Activated CD4-positive, CD25-positive, alpha-beta regulatory T cell treated with anti-CD3 and anti-CD28 coated beads, Interleukin-2, amount 50 U/mL, for 16 hours (primary cell): Measurements from ENCODE around the gene NRXN3.

Source experiments
- DNase-seq: peaks from one replicate; pipeline ENCODE4 v3.0.0-alpha.2; 2020; ENCODE audit warnings: low read depth, low spot score

Gene NRXN3

GRCh38 chr14:78917462-78917861 lies 747.3 kb downstream of the NRXN3 start:
- DNase-seq = no peak

DNA sequence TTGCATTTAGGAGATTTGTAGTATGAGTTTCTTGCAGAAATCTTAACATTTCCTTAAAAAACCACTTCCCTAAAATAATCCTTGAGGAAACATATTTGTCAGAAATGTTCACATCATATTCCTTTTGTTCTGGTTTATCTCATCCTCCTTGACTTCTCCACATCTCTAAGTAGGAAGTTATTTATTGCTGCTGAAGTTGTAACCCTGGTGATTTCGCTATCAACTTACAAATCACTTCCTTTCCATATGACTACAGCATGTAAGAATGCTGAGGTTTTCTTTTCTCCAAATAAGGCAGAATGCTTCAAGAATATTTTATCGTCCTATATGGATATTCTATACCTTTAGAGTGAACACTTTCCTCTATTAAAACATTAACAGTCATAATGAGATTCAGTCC lies 751.7 kb downstream of the NRXN3 start:
- DNase-seq = no peak

GRCh38 chr14:78927261-78927660 lies 757.1 kb downstream of the NRXN3 start:
- DNase-seq = no peak

- no peak for DNase-seq
These were observed 763.0 kb downstream of the NRXN3 start for GRCh38 chr14:78933166-78933565.

- DNase-seq = no peak
These were observed 763.9 kb downstream of the NRXN3 start for GRCh38 chr14:78933948-78934524.

DNA sequence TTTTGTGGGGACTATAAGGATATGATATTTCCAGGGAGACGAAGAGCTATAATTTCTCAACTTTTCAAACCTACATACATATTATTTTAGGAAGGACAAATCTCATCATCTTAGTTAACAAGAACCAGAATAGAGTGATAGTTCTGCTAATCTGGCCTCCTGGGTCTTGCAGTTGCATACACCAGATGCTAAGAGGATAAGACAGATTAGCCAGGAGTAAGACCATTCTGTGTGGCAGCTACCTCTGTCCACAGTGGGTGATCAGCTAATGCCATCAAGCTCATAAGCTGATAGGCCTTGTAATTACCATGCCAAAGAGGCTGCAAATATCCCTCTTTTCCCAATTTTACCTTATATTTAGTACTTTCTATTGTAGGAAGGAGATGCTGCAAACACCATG lies 776.8 kb downstream of the NRXN3 start:
- no peak for DNase-seq

DNA sequence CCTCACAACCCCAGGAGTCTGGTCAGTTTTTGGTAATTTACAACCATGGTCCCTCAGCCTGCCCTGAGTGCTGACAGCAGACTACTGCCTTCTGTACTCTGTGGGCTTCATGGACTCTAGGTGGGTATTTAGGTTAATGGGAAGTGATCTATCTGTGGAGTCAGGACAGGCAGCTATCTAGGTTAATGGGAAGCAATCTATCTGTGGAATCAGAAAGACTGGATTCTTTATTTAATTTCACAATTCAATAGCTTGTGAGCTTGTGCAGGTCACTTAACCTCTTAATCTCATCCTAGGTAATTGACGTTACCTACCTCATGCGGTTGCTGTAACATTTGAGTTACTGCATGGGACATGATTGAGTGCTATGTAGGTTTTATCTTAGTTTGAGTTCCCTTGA lies 777.5 kb downstream of the NRXN3 start:
- no peak for DNase-seq

DNA sequence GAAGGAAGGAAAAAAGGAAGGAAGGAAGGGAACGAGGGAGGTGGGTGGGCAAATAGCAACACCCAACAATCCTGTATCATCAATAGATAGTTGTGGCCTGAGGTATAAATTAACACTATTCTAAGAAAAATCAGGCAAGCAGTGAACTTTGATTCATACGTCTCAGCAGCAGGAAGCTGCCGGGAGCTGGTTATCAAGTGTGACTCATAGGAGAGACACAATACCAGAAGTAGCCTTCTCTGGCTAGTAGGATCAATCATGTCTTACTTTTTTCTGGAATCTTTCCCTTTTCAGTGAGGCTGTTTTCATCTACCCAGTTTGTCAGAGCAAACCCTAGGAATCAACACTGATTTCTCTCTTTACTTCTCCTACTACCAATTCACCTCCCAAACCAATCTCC lies 780.5 kb downstream of the NRXN3 start:
- no peak for DNase-seq

- DNase-seq = no peak
These were observed 781.4 kb downstream of the NRXN3 start for GRCh38 chr14:78951602-78952001.

DNA sequence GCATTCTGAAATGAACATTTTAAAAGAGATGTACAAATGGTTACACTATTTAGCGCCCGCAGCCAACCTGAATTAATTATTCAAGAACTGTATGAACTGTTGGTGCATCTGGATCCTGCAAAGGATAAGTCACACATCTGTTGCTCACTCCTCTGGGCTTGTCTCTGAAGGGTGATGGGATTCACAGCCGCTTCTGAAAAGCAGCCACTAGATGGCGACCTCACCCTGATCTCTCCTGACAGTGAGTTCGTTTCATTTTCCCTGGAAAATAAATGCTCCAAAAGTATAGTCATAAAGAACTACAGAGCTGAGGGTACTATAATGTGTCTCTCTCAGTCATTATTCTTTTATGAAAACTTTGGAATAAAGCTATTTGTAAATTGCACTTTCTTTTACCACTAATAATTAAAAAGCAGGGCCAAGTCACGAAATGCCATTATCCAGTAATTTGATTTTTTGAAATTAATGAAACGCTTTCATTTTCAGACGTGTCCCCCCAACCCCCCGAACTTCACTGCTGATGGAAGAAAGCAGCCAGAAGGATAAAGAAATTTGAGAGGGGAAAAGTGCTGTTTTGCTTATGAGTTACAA lies 789.6 kb downstream of the NRXN3 start:
- peak; percentile 9 for DNase-seq

DNA sequence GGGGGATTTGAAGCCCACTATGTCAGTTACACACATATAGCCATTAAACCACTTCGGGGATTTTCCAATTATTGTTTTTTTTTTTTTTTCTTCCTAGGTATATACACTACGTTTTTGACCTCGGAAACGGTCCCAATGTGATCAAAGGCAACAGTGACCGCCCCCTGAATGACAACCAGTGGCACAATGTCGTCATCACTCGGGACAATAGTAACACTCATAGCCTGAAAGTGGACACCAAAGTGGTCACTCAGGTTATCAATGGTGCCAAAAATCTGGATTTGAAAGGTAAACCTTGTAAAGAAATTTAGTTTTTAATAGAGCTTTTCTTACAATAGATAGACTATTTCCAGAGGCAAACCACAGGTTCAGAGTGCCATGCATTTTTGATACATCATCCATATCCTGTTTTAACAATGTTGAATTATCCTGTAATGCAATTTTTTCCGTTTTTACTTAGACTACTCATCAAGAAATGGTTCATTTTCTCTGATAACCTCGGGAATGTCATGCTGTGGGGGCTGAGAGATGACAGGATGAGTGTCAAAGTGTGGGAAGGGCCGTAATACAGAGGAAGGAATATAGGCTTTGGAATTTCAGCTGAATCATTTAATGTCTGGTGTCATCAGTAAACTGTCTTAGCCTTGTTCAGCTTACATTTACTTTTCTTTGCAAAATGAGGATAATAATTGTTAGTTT lies 797.1 kb downstream of the NRXN3 start:
- no peak for DNase-seq

GRCh38 chr14:78968265-78968664 lies 798.1 kb downstream of the NRXN3 start:
- no peak for DNase-seq

DNA sequence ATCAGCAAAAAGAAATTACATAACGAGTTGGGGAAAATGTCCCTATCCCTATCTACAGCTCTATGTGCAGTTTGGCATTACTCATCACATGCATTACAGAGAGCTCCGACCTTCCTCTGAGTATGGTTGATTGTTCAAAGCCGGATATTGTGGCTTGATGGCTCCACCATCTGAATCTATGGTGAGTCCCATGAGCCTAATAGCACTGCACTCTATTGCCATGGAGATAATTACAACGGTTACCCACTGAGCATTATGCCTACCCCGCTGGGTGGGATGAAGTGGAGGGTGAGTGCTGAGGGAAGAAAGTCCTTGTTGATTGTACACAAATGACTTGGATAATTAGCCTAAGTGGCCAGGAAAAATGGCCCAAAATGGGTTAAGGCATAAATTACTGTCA lies 800.5 kb downstream of the NRXN3 start:
- no peak for DNase-seq

- DNase-seq = no peak
These were observed 802.3 kb downstream of the NRXN3 start for GRCh38 chr14:78972440-78972839.

DNA sequence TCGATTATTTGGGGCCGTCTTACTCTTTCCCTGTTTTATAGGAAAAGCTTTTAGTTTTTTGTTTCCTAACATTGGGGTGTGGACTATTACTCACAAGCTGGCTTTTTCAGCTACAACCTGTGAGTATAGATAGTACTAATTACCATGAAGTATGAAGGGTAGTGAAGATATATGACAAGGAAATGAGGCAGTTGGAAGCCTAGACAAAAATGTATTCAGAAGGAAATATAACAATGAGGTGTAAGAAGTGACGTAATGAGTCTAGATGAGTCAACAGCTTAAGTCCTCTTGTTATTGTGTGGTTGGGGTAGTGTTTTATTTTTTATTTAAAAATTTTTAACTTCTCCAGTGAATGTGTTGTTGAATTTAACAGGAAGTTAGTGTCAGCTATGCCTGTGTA lies 804.5 kb downstream of the NRXN3 start:
- DNase-seq = no peak

DNA sequence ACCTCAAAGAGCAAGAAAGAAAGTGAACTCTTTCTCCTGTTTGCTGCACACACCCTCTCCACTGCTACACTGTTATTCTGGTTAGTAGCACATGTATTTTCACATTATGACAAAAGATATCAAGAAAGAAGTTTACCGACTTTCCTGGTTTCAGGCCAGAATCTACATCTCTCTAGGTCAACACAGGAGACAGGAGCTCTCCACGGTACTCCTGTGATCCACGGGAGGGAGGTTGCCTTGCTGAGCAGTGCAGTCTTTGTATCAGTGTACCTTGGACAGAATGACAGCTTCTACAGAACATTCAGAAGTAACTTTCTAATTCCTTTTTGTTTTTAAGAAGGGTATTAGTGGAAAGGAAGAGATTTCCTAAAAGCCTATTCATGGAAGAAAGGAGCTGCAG lies 805.6 kb downstream of the NRXN3 start:
- DNase-seq = no peak

DNA sequence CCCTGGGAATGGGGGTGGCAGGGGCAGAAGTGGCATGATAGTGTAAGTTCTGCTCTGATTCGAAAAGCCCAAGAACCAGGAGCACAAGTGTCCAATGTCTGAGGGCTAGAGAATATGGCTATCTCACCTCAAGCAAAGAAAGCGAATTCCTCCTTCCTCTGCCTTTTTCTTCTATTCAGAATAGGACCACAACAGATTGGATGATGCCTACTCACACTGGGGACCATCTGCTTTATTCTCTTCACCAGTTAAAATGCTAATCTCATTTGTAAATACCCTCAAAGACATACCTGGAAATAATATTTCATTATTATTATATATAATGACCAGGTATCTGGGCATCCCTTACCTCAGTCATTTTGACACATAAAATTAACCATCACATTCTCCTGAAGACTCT lies 808.7 kb downstream of the NRXN3 start:
- no peak for DNase-seq

DNA sequence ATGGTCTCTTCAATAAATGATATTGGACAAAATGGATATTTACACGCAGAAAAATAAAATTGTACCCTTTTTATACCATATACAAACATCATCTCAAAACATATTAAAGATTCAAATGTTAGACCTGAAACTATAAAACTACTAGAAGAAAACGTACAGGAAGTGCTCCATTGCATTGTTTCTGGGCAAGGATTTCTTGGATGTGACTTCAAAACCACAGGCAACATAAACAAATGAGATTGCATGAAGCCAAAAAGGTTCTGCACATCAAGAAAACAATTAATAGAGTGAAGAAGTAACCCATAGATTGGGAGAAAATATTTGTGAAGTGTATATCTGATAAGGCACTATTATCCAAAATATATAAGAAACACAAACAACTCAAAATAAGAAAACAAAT lies 812.4 kb downstream of the NRXN3 start:
- DNase-seq = no peak

- DNase-seq = no peak
These were observed 813.0 kb downstream of the NRXN3 start for GRCh38 chr14:78983126-78983525.

- no peak for DNase-seq
These were observed 815.7 kb downstream of the NRXN3 start for GRCh38 chr14:78985668-78986381.

DNA sequence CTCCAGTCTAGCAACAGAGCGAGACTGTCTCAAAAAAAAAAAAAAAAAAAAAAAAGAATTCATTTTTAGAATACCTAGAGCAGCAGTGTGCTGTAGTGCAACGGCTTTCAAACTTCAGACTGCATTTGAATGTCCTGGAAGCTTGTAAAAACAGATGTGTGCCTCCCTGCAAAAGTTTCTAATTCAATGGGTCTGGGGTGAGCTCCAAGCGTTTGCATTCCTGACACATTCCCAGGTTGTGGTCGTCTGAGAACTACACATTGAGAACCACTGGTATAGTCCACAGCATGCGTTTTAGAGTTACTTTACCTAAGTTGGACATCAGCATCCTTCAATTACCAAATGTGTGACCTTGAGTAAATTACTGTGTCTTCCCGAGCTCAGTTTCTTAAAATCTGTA lies 816.8 kb downstream of the NRXN3 start:
- no peak for DNase-seq

- no peak for DNase-seq
These were observed 819.0 kb downstream of the NRXN3 start for GRCh38 chr14:78989221-78989620.

DNA sequence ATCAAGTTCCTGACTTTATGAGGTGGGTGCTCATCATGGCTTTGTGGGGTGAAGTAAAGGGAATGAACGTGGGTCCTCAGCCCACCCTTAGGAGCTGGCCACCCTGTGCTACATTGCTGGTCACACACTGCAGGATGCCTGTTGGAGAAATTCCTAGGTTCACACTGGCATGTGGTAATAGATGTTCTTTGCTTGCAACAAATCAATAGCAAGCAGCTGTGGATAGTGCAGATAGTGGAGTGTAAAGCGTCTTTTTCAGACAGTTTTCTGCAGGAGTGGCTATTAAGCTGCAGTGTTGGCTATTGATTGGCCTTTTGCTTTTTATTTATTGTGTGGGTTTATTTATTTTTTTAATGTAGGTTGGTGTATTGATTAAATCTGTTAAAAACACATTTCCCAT lies 822.7 kb downstream of the NRXN3 start:
- DNase-seq = no peak
